Middle frontal gyrus (tissue), 1 donor: ENCODE results near the gene TRIM46.
A peak's percentile ranks its signal among the peaks of the same experiment; 100 is the strongest.

Experiments used
- DNase-seq: peaks from one replicate; pipeline ENCODE4 v3.0.0-alpha.2; 2015; ENCODE audit warnings: low spot score; ENCODE audit errors: extremely low spot score

Gene TRIM46, protein sequence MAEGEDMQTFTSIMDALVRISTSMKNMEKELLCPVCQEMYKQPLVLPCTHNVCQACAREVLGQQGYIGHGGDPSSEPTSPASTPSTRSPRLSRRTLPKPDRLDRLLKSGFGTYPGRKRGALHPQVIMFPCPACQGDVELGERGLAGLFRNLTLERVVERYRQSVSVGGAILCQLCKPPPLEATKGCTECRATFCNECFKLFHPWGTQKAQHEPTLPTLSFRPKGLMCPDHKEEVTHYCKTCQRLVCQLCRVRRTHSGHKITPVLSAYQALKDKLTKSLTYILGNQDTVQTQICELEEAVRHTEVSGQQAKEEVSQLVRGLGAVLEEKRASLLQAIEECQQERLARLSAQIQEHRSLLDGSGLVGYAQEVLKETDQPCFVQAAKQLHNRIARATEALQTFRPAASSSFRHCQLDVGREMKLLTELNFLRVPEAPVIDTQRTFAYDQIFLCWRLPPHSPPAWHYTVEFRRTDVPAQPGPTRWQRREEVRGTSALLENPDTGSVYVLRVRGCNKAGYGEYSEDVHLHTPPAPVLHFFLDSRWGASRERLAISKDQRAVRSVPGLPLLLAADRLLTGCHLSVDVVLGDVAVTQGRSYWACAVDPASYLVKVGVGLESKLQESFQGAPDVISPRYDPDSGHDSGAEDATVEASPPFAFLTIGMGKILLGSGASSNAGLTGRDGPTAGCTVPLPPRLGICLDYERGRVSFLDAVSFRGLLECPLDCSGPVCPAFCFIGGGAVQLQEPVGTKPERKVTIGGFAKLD

DNA sequence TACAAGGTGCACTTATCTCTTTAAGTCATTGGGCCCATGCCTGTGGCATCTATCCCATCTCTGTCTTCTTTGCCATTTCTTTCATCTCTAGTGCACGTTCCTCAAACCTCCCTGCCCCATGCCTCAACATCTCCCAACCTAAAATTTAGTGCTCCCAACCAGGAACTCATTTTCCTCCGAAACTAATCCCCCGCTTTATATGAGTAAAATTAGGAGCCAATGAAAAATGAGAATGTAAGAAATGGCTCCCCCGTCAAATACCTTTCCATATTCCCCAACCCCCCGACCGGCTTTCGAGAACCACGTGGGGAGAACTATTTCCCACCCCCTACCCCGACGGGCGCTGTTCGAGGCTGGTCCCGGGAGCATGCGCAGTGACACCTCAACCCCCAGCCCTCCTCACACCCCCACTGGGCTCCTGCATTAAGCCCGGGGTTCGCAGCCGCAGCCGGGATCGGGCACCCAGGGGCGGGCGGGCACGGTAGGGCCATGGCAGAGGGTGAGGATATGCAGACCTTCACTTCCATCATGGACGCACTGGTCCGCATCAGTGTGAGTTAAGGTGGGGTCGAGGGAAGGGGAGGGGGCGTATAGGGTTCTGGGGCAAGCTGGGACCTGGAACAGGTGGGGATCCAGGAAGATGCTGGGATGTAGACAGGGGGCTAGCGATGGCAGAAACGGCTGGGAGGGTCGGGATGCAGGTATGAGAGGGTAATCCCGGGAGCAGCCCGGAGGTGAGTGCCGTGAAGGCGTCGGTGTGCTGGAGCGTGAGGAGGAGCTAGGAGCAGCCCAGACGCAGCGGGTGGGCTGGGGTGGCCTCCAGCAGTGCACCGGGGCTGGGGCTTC is at the start of gene TRIM46:
TSS of gene TRIM46 (plus strand) at position 372 of the 846 bp plus-strand sequence. CDS start at position 490, 118 bp downstream.
- DNase-seq: peak; percentile 10

DNA sequence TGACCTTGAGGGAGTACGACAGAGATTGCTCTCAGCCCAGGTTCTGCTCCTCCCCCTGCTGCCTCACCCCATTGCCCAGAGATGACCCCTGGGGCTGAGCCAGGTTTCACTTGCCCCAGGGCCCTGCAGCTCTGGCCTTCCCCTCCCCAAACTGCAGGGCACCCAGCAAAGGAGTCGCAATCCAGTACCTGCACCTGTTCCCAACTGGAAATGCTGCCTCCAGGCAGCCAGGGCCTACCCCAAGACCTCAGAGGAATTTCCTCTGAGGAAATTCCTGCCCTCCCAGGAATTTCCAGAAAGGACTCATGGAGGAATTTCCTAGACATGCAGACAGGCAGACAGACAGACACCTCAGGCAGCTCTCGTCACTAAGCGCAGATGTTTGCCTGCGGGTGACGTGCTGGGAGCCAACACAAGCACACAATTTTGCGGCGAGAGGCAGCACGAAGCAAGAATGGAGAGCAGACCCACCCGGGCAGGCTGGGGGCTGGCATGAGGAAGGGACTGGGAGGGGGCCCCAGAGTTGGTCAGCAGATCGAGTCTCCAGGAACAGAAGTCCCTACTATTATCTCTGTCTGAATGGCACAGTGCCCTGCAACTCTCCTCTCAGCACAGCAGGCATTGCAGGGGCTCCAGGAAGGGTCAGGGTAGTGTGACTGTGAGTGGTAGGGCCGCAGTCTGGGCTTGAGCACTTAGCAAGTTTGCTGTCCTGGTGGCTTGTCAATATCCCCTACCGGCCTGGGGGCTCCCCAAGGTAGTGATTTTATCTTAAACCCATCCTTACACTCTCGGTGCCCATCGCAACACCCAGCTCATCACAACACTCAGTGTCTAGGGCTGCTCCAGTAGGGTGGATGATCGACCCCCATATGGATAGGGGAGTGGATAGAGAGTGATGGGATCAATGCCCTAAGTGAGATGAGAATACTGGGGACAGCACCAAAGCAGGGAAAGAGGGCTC is 48.9 kb upstream of the TRIM46 start:
- no peak for DNase-seq

DNA sequence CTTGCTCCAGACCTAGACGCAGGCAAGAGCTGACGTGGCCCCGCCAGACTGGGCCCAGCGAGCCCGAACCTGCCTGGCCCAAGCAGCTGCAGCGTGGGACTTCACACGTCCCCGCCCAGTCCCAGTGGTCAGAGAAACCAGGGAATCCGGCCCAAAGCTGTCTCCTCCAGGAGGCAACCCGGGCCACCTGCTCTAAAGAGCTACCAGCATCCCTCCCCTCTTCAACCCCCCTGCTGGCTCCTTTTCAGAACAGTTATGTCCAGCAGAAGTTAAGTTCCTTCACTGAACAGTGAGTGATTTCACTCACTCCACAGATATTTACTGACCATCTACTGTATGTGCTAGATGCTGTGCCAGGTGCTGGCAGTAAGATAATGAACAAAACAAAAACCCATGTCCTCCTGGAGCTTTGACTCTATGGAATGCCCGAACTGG is 48.1 kb upstream of the TRIM46 start:
- DNase-seq: no peak

DNA sequence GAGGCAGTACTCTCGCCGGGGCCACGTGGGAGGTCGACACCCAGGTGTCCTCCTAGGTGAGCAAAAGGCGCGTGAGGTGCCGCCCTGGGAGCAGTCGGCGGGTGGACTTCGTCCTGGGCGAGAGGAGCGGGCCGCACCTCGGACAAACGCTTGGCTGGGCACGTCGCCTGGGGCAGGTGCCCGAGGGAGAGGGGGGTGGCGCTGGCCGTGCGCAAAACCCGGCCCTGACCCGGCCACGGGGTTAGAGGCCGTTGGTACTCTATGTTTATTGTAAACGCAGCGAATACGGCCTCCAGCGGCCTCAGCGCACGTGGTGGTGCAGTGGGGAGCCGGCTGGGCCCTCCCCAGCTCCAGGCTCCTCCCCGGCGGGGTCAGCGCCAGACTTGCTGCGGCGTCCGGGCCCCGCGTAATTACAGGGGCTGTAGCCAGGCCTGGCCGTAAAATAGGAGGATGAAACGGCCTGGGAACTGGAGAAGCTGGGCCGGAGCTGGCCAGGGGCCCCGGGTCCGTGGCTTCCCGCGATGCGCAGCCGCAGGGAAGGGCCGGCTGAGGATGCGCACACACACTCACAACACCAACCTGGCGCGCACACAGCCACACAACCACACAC is 47.6 kb upstream of the TRIM46 start:
- peak; percentile 37 for DNase-seq

DNA sequence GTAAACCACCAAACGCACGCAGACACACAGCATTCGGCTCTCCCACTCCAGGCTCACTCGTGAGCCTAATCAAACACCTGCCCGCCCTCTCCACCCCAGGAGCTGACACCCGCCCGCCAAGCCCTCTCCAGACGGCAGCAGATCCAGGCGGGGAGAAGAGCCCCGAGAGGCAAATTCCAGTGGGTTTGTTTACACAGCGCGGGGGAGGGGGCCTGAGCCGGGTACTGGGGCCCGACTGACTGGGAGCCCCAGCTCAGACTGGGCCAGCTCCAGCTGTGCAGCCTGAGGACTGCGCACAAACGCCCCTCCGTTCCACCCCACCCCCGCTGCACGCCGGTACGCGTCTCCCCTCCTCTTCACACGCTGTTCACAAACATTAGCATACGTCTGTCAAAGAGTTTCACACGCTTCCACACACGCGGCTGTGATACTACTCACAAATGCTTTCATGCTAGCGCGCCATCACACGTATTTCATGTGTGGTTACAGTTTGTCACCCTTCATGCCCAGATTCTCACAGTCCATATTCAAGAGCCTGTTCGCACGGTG is 47.0 kb upstream of the TRIM46 start:
- DNase-seq: no peak

DNA sequence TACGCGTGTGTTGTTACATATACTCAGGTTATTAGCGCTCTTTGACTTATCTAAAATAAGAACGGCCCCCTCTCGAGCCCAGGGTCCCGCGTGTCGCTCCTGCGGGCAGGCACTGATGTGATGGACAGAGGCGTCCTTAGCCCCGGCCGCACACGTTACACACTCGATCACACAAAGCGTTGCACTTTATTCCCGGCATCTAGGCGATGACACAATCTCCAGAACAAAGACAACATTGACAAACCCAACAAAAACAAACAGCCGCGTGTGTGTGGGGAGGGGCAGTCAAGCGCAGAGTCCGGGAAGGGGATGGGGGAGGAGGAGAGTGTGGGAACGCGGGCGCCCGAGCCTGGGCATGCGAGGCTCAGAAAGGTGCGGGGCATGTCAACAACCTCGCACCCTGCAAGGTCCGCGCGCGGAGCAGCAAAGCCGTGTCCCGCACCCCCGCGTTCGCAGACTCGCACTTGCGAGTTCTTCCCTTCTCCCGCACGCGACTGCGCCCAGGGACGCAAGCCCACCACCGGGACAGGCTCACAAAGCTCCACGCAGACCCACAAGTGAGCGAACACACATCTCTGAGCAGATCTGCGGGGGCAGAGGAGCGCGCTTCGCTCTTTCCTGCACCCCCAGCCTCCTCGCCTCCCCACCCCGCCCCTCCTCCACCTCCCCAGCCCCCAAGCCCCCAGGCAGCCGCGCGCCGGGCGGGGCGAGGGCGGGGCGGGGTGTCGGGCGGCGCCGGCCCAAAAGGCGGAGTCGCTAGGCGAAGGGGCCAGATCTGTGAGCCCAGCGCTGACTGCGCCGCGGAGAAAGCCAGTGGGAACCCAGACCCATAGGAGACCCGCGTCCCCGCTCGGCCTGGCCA is 46.3 kb upstream of the TRIM46 start, which contains the start of gene EFNA1:
TSS of gene EFNA1 (plus strand) at position 772 of the 862 bp plus-strand sequence. CDS start 102 bp downstream, outside the sequence.
- DNase-seq: peak; percentile 84

DNA sequence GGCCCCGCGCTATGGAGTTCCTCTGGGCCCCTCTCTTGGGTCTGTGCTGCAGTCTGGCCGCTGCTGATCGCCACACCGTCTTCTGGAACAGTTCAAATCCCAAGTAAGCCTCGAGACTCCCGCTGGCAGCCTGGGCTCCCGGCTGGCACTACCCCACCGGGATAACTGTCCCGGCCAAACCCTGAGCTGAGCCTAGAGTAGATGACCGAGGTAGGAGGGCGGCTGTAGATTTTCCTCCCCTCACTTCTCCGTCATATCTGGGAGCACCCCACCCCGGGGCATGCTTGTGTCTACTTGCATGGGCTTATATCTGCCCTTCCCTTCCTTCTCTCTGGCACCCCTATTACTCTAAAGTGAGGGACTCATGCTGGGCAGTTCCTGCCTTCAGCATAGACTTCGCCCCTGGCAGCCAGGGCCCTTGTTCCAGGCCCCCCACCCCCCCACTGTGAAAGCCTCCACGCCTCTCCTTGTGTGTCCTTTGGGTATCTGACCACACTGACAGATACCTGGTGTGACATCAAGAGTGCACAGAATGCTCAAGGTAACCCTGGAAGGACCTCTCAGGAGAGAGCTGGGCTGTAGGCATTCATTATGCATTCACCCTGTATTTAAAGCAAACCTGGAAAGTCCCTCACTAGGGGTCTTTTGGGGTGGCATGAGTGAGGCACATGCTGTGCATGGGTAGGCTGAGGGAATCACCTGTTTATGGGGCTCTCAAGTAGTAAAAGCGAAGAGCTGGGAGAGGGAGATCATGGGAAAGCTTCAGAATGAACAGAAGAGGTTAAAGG is 45.5 kb upstream of the TRIM46 start:
- no peak for DNase-seq

DNA sequence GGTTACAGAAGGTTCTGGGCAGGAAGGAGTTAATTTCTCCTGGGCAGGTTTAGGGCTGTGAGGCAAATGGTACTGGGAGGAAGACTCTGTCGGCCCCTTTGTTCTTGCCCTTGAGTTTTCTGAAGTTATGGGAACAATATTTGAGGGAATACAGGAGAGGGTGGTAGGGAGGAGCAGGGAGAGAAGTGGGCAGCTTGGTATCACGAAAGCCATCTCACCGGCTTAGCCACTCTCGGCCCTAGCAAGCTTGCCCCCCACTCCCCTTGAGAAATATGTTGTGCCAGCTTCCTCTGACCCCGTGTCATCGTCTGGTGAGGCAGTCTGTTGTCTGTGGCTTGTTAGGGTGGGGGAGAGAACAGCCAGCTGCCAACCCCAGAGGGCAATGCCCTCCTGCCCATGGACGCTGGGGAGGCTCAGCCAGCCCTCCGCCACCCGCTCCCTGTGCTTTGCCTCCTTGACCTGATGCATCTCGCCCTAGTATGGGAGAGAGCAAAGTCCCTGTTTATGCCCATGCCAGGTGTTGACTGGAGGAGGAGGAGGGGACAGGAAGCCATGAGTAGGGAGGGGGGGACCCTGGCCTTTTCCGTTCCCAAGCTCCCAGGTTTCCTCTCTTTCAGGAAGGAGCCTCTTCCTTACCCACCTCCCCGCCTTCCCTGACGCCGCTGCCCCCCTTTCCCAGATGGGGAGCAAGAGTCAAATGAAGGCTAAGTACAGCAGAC is 44.7 kb upstream of the TRIM46 start:
- DNase-seq: no peak

DNA sequence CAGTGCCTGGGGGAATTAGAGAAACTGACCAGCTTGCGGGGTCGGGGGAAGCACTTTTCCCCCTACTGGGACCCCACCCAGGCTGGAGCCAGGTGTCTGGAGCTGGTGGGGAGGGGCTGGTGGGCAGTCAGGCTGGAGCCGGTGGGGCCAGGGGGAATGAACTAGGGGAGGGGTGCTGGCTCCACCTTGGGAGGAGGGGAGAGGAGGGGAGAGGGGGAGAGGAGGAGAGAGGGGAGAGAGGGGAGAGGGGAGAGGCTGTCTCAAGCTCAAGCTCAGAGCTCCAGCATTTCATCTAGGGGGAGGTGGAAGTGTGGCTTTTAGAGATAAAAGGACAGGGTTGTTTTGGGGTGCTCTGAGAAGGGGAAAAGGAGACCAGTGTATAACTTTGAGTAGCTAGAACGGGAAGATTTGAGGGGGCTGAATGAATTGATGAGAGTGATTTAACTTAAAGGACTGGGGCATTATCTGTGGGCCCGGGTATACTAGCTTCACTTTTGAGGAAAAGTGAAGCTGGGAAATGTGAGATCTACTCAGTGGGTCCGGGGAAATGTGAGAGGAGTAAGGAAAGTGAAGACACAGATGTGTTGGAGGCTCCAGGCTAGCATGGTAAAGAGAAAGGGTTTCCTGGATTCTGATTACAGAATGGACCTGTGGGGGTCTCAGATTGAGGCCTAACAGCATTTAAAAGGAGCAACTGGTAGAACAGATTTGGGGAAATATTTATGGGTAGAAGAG is 43.2 kb upstream of the TRIM46 start:
- no peak for DNase-seq

DNA sequence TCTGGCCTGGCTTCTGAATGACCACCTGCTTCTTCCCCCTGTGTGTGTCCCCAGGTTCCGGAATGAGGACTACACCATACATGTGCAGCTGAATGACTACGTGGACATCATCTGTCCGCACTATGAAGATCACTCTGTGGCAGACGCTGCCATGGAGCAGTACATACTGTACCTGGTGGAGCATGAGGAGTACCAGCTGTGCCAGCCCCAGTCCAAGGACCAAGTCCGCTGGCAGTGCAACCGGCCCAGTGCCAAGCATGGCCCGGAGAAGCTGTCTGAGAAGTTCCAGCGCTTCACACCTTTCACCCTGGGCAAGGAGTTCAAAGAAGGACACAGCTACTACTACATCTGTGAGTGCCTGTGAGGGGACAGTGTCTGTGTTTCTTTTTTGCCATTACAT is 42.4 kb upstream of the TRIM46 start:
- no peak for DNase-seq

DNA sequence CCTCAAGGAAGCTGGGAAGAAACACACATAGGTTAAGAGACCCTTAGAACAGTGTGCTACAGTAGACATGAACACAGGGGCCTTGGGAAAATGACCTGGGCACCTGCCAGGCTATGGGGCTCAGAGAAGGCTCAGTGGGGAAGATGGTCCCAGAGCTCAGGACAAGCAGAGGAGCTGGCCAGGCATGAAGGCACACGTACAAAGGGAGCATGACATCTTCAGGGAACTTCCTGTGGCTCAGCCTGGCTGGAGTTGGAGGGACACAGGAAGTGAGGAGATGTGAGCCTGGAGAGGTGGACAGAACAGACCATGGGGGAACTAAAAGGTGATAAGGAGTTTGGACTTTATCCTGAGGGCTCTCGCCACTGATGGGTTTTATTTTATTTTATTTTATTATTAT is 41.8 kb upstream of the TRIM46 start:
- no peak for DNase-seq

DNA sequence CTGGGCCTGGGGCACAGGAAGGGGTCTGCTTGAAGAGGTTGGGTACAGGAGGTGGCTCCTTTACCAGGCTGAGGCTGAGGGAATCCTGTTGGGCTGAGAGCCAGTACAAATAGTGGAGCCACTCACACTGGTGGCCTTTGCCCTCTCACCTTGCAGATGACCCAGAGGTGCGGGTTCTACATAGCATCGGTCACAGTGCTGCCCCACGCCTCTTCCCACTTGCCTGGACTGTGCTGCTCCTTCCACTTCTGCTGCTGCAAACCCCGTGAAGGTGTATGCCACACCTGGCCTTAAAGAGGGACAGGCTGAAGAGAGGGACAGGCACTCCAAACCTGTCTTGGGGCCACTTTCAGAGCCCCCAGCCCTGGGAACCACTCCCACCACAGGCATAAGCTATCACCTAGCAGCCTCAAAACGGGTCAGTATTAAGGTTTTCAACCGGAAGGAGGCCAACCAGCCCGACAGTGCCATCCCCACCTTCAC is 39.8 kb upstream of the TRIM46 start:
- DNase-seq: no peak

DNA sequence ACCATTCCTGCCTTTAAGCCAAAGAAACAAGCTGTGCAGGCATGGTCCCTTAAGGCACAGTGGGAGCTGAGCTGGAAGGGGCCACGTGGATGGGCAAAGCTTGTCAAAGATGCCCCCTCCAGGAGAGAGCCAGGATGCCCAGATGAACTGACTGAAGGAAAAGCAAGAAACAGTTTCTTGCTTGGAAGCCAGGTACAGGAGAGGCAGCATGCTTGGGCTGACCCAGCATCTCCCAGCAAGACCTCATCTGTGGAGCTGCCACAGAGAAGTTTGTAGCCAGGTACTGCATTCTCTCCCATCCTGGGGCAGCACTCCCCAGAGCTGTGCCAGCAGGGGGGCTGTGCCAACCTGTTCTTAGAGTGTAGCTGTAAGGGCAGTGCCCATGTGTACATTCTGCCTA is 39.3 kb upstream of the TRIM46 start:
- DNase-seq: no peak

DNA sequence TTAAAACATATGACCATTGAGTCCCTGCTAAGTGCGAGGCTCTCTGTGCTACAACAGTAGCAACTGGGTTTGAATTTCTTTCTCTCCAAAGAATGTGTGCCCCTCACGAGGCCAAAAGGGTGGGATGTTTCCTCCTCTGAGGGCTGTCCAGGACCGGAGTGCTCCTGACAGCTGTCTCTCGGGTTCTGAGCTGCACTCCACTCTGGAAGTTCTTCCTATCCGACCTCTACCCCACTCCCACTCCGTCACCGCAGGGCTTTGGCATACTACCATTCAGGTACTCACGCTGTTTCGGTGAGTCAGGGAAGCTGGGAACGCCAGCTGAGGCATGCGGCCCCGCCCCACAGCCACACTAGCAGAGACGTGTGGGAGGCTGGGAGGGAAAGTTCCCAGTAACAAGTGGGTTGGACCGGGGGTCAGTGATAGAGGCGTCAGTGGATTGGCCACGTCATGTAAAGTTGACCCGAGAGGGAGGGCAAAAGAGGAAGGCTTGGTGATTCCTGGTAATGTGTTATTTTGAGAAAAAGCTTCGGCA is 38.7 kb upstream of the TRIM46 start:
- no peak for DNase-seq

DNA sequence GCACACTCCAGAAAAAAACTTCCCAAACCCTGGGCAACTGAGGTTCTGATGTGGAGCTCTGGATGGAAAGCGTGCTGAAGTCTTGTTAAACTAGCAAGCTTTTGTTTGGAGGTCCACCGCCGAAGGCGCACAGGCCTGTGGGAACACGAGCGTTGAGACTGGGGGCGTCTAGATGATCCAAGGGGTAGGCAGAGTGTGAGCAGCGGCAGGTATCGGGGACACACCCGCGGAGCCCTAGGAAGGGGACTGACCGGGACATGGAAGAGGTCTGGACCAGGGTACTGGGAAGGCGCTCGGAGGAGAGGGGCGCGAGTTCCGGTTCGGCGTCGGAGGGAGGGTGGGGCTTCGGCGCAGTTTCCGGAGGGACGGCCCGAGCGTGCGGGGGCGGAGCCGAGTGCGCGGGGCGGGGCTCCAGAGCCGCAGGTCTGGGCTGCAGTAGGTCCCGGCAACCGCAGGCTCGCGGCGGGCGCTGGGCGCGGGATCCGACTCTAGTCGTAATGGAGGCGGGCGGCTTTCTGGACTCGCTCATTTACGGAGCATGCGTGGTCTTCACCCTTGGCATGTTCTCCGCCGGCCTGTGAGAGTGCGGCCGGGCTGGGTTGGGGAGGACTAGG is 38.1 kb upstream of the TRIM46 start, which contains the start of gene SLC50A1:
TSS of gene SLC50A1 (plus strand) at position 438 of the 614 bp plus-strand sequence. CDS start at position 498, 60 bp downstream.
- peak; percentile 82 for DNase-seq
